ENCODE measurements around the gene OBSCN.

OBSCN gene

GRCh38 chr1:228385232-228385631 is 177.4 kb downstream of the OBSCN start:
- in situ Hi-C loops (cut with MboI; ENCODE audit: low sequenced_read_pairs, unreplicated experiment): no loop called here
- TF ChIP-seq CTCF (IDR thresholded peaks at IDR 0.05; ENCODE audit: borderline replicate concordance, control extremely low read depth, extremely low read depth, insufficient read depth, missing control alignments): no peak
- DNase-seq (ENCODE audit: low spot score): no peak

- in situ Hi-C loops (cut with MboI; ENCODE audit: low sequenced_read_pairs, unreplicated experiment): no loop called here
- no peak for TF ChIP-seq CTCF (IDR thresholded peaks at IDR 0.05; ENCODE audit: borderline replicate concordance, control extremely low read depth, extremely low read depth, insufficient read depth, missing control alignments)
- no peak for DNase-seq (ENCODE audit: low spot score)
Observed at GRCh38 chr1:228387321-228387720, 179.5 kb downstream of the OBSCN start.

- no peak for TF ChIP-seq CTCF (IDR thresholded peaks at IDR 0.05; ENCODE audit: borderline replicate concordance, control extremely low read depth, extremely low read depth, insufficient read depth, missing control alignments)
- in situ Hi-C loops (cut with MboI; ENCODE audit: low sequenced_read_pairs, unreplicated experiment): no loop called here
- DNase-seq (ENCODE audit: low spot score): no peak
Observed at GRCh38 chr1:228390649-228391048, 182.8 kb downstream of the OBSCN start.

- in situ Hi-C loops (cut with MboI; ENCODE audit: low sequenced_read_pairs, unreplicated experiment): no loop called here
- no peak for TF ChIP-seq CTCF (IDR thresholded peaks at IDR 0.05; ENCODE audit: borderline replicate concordance, control extremely low read depth, extremely low read depth, insufficient read depth, missing control alignments)
- DNase-seq (ENCODE audit: low spot score): no peak
Observed at GRCh38 chr1:228391411-228392020, 183.7 kb downstream of the OBSCN start.

GRCh38 chr1:228392111-228392936 is 184.5 kb downstream of the OBSCN start:
- DNase-seq (ENCODE audit: low spot score): no peak
- TF ChIP-seq CTCF (IDR thresholded peaks at IDR 0.05; ENCODE audit: borderline replicate concordance, control extremely low read depth, extremely low read depth, insufficient read depth, missing control alignments): no peak
- in situ Hi-C loops (cut with MboI; ENCODE audit: low sequenced_read_pairs, unreplicated experiment): no loop called here

GRCh38 chr1:228393268-228393701 is 185.4 kb downstream of the OBSCN start:
- no peak for TF ChIP-seq CTCF (IDR thresholded peaks at IDR 0.05; ENCODE audit: borderline replicate concordance, control extremely low read depth, extremely low read depth, insufficient read depth, missing control alignments)
- in situ Hi-C loops (cut with MboI; ENCODE audit: low sequenced_read_pairs, unreplicated experiment): no loop called here
- no peak for DNase-seq (ENCODE audit: low spot score)
